Stimulated activated naive B cell treated with anti-CD40 and anti-IgM and Interleukin-4, amounts not matched to agents 10 μg/mL and 1 μg/mL and 100 μg/mL, for 72 hours (primary cell): ENCODE results near the gene ATG13.

Experiments used
- ATAC-seq, 2 donors: fragments of 150-1000 bp; cut with Tn5 transposase; replicated peaks; 2 replicates each; pipeline ENCODE4 v1.10.0; 2021; ENCODE audit warnings: moderate library complexity in 1 of 2
- DNase-seq: peaks from one replicate; pipeline ENCODE4 v3.0.0; 2021
- H3K27ac Mint-ChIP-seq: one replicate; pipeline ENCODE4 v1.8.0; 2022; ENCODE audit warnings: mild to moderate bottlenecking, mixed read lengths
- H3K27me3 Mint-ChIP-seq, 2 donors: one replicate each; pipeline ENCODE4 v1.8.0; 2022; ENCODE audit warnings: mixed read lengths in 2 of 2
- H3K36me3 Mint-ChIP-seq, 2 donors: one replicate each; pipeline ENCODE4 v1.8.0; 2022; ENCODE audit warnings: mixed read lengths in 2 of 2, mild to moderate bottlenecking in 1 of 2
- H3K4me1 Mint-ChIP-seq, 2 donors: one replicate each; pipeline ENCODE4 v1.8.0; 2022; ENCODE audit warnings: mixed read lengths in 2 of 2, mild to moderate bottlenecking in 1 of 2
- H3K4me3 Mint-ChIP-seq, 2 donors: one replicate each; pipeline ENCODE4 v1.8.0; 2022; ENCODE audit warnings: mild to moderate bottlenecking in 2 of 2, mixed read lengths in 2 of 2, moderate library complexity in 1 of 2
- H3K9me3 Mint-ChIP-seq, 2 donors: one replicate each; pipeline ENCODE4 v1.8.0; 2022; ENCODE audit warnings: mixed read lengths in 2 of 2, mild to moderate bottlenecking in 1 of 2

The ATG13 gene

GRCh38 chr11:46597609-46598219, 19.6 kb upstream of the ATG13 start:
- Mint-ChIP-seq H3K27me3 (no peaks in the 10 kb centered on the region), H3K4me3 (no peak overlapping the region), H3K36me3 (peaks cover 0 to 4% of the 10 kb centered on the region in 2 donors), H3K4me1 (peaks cover 19 to 34% of the 10 kb centered on the region in 2 donors), H3K27ac (no peak overlapping the region), H3K9me3 (no peaks in the 10 kb centered on the region)
- ATAC-seq (no peak), DNase-seq (no peak)

DNA sequence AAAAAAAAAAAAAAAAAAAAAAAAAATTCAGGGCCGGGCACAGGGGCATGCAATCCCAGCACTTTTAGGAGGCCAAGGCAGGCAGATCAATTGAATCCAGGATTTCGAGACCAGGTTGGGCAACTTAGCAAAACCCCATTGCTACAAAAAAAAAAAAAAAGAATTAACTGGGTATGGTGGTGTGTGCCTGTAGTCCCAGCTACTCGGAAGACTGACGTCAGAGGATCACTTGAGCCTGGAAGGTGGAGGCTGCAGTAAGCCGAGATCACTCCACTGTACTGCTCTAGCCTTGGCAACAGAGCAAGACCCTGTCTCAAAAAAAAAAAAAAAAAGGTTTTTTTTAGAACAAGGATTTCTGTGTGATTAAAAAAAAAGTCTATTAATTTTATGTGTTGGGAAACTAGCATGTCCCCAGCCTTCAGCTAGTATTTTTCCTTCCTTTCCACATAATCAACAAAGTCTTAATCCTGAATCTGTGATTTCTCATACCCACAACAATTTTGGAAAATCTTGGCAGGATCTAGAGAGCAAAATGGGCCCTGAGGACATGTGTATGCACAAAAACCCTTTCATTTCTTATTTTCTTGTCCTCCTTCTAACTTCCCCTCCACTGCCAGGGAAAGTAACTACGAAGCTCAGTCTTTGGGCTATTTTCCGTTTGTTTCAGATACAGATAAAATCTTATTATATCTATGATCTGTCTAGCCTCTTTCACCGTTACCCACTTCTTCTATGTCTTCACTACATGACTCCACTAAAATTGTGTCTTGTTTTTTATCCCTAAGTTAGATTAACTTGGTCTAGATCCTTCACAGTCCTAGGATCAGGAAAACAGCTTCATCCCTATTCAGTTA, 17.8 kb upstream of the ATG13 start:
- H3K4me3 Mint-ChIP-seq, result no peak overlapping the region
- ATAC-seq (no peak), DNase-seq (no peak)
- no peak overlapping the region for H3K27ac Mint-ChIP-seq
- H3K9me3 Mint-ChIP-seq, result peaks cover 7 to 9% of the 10 kb centered on the region in 2 donors
- H3K27me3 Mint-ChIP-seq, result no peaks in the 10 kb centered on the region
- peaks cover 11 to 18% of the 10 kb centered on the region in 2 donors for H3K36me3 Mint-ChIP-seq
- H3K4me1 Mint-ChIP-seq, result peaks cover 19 to 34% of the 10 kb centered on the region in 2 donors

DNA sequence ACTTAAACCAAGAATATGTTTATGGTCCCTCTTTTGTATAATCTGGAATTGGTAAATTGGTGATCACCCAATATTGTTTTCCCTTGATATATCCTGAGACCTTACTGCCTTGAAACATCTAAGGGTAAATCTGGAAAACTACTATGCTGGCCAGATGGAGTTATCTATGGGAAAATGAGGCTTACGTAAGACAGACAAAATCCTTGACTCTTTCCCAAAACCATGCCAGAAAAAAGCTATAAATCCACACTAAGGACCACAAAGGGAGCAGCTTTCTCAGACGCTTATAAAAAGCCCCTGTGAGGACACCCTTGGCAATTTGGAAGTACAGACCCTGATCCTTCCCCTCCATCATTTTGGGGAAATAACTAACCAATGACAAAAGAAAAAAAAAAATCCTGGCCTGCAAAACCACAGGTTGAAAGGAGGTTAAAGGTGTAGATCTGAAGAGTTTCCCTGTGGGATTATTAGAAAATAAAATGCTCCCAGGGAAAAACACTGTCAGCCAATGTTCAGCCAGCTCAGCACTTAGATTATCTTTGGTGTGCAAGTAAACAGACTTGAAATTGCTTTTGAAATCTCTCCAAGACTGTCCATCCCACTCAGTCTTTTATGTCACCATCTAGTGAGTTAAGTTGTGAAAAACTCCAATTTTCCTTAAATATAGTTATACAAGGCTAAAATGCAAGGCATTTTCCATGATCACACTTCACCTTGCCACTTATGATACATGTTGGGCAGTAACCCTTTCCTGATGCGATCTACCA, 17.0 kb upstream of the ATG13 start:
- Mint-ChIP-seq H3K36me3 (peaks cover 11 to 18% of the 10 kb centered on the region in 2 donors), H3K27me3 (no peaks in the 10 kb centered on the region), H3K4me3 (no peak overlapping the region), H3K27ac (no peak overlapping the region), H3K9me3 (peaks cover 7 to 9% of the 10 kb centered on the region in 2 donors), H3K4me1 (peaks cover 19 to 33% of the 10 kb centered on the region in 2 donors)
- ATAC-seq (no peak), DNase-seq (no peak)

DNA sequence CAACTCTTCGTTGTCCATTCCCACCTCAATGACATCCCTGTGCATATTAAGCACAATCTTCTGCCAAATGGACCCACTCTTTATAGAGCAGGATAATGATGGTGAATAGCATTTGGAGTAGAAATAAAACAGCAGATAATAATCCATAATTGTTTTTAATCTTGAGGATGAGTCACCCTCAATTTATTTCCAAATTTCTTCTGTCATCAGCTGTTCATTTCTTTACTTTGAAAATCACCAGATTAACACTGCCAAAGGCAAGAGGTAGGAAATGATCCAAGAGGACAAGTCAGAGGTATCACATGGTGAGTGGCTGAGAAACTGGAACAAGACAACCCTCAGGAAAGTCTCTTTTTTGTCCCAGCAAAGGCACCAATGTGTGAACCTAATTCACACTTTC, 16.2 kb upstream of the ATG13 start:
- DNase-seq (no peak), ATAC-seq (no peak)
- Mint-ChIP-seq H3K27me3 (no peaks in the 10 kb centered on the region), H3K4me3 (no peak overlapping the region), H3K36me3 (peaks cover 11 to 18% of the 10 kb centered on the region in 2 donors), H3K9me3 (peaks cover 7 to 9% of the 10 kb centered on the region in 2 donors), H3K27ac (no peak overlapping the region), H3K4me1 (peaks cover 19 to 33% of the 10 kb centered on the region in 2 donors)

GRCh38 chr11:46603704-46604308, 13.5 kb upstream of the ATG13 start:
- Mint-ChIP-seq H3K27me3 (no peaks in the 10 kb centered on the region), H3K4me3 (peak overlapping the region; percentile 49 to 73), H3K27ac (peak overlapping the region; percentile 75), H3K9me3 (peaks cover 7 to 9% of the 10 kb centered on the region in 2 donors), H3K36me3 (peaks cover 14 to 18% of the 10 kb centered on the region in 2 donors), H3K4me1 (peaks cover 19 to 33% of the 10 kb centered on the region in 2 donors)
- DNase-seq (peak; percentile 13), ATAC-seq (peak; percentile 90)

DNA sequence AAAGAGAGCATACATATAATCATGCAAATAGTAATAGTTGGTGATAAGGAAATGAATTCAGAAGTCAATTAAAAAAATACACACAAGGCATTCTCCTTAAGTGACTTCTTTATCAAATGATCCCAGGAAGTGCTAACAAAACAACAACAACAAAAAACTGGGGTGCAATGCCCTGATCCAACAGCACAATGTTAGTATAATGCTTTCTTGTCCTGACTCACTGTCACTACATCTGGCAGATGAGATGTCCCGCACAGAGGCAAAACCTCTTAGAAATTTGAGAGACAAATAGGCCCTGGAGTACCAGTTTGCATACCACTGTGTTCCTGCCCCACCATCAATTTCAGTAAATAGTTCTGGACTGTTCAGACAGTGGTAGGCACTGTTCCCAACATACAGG, 12.6 kb upstream of the ATG13 start:
- H3K4me3 Mint-ChIP-seq, result no peak overlapping the region
- H3K9me3 Mint-ChIP-seq, result peaks cover 7 to 9% of the 10 kb centered on the region in 2 donors
- DNase-seq (no peak), ATAC-seq (no peak)
- H3K27me3 Mint-ChIP-seq, result no peaks in the 10 kb centered on the region
- no peak overlapping the region for H3K27ac Mint-ChIP-seq
- peaks cover 14 to 15% of the 10 kb centered on the region in 2 donors for H3K36me3 Mint-ChIP-seq
- peaks cover 19 to 33% of the 10 kb centered on the region in 2 donors for H3K4me1 Mint-ChIP-seq

GRCh38 chr11:46607516-46607915, 9.8 kb upstream of the ATG13 start:
- DNase-seq (no peak), ATAC-seq (no peak)
- Mint-ChIP-seq H3K4me3 (no peak overlapping the region), H3K9me3 (peaks cover 7 to 9% of the 10 kb centered on the region in 2 donors), H3K27ac (no peak overlapping the region), H3K36me3 (peaks cover 14% of the 10 kb centered on the region in 2 donors), H3K4me1 (peaks cover 9 to 19% of the 10 kb centered on the region in 2 donors), H3K27me3 (no peaks in the 10 kb centered on the region)

DNA sequence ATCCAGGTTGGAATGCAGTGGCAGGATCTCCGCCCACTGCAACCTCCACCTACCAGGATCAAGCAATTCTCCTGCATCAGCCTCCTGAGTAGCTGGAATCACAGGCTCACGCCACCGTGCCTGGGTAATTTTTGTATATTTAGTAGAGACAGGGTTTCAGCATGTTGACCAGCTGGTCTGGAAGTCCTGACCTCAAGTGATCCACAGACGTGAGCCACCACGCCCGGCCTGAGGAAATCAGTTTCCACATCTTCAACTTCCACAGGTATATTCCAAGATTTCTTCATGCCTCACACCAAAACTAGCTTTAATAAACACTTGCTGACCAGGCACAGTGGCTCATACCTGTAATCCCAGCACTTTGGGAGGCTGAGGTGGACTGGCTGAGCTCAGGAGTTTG, 8.0 kb upstream of the ATG13 start:
- Mint-ChIP-seq H3K9me3 (no peaks in the 10 kb centered on the region), H3K27ac (no peak overlapping the region), H3K4me1 (peaks cover 0 to 5% of the 10 kb centered on the region in 2 donors), H3K36me3 (peaks cover 0 to 3% of the 10 kb centered on the region in 2 donors), H3K27me3 (no peaks in the 10 kb centered on the region), H3K4me3 (no peak overlapping the region)
- DNase-seq (no peak), ATAC-seq (no peak)

- no peaks in the 10 kb centered on the region for H3K9me3 Mint-ChIP-seq
- no peak overlapping the region for H3K4me3 Mint-ChIP-seq
- ATAC-seq (no peak), DNase-seq (no peak)
- peaks cover 2 to 20% of the 10 kb centered on the region in 2 donors for H3K4me1 Mint-ChIP-seq
- no peaks in the 10 kb centered on the region for H3K27me3 Mint-ChIP-seq
- H3K27ac Mint-ChIP-seq, result no peak overlapping the region
- peaks cover 0 to 7% of the 10 kb centered on the region in 2 donors for H3K36me3 Mint-ChIP-seq
Observed at GRCh38 chr11:46611526-46612304, 5.6 kb upstream of the ATG13 start.

- Mint-ChIP-seq H3K4me3 (no peak overlapping the region), H3K9me3 (no peaks in the 10 kb centered on the region), H3K36me3 (peaks cover 0 to 7% of the 10 kb centered on the region in 2 donors), H3K4me1 (peaks cover 2 to 22% of the 10 kb centered on the region in 2 donors), H3K27ac (no peak overlapping the region), H3K27me3 (no peaks in the 10 kb centered on the region)
- ATAC-seq, result no peak
- DNase-seq, result no peak
Observed at GRCh38 chr11:46612326-46612725, 5.0 kb upstream of the ATG13 start.

- H3K4me3 Mint-ChIP-seq, result no peak overlapping the region
- no peaks in the 10 kb centered on the region for H3K9me3 Mint-ChIP-seq
- peaks cover 11 to 41% of the 10 kb centered on the region in 2 donors for H3K4me1 Mint-ChIP-seq
- peaks cover 0 to 4% of the 10 kb centered on the region in 2 donors for H3K36me3 Mint-ChIP-seq
- ATAC-seq, result no peak
- no peak overlapping the region for H3K27ac Mint-ChIP-seq
- DNase-seq, result no peak
- H3K27me3 Mint-ChIP-seq, result no peaks in the 10 kb centered on the region
Observed at GRCh38 chr11:46615756-46616155, 1.6 kb upstream of the ATG13 start.

DNA sequence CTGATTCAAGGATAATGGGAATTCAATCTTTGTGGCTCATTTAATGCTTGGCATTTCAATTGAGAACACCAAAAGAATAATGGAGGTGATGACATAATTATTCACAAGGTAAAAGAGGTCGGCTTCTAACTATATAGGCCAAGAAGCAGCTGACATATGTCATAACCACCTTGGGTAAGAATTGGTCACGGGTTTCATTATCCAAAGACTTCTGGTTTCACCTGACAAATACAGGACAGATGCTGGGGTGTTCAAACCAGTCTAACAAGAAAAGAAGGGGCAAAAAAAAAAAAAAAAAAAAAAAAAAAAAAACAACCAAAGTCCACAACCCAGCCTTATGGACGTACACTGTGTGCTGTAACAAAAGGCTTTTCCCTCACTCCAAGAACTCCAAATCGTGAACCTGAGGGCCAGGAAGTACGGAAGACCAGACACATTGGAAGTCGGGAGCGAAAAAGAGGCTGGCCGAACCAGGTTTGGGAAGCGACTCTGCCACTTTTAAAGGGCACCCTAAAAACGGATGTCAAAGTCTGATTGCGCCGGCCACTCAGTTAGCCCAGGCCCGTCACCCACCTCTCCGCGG, 711 bp upstream of the ATG13 start:
- DNase-seq (no peak), ATAC-seq (peak in 1 of 2 donors; percentile 12)
- no peaks in the 10 kb centered on the region for H3K9me3 Mint-ChIP-seq
- H3K4me1 Mint-ChIP-seq, result peaks cover 11 to 44% of the 10 kb centered on the region in 2 donors
- no peaks in the 10 kb centered on the region for H3K27me3 Mint-ChIP-seq
- H3K27ac Mint-ChIP-seq, result peak overlapping the region; percentile 100
- peaks cover 0 to 9% of the 10 kb centered on the region in 2 donors for H3K36me3 Mint-ChIP-seq
- H3K4me3 Mint-ChIP-seq, result peak overlapping the region; percentile 95 to 99

- Mint-ChIP-seq H3K4me3 (peak overlapping the region; percentile 95 to 99), H3K9me3 (no peaks in the 10 kb centered on the region), H3K36me3 (peaks cover 0 to 11% of the 10 kb centered on the region in 2 donors), H3K4me1 (peaks cover 11 to 46% of the 10 kb centered on the region in 2 donors), H3K27me3 (no peaks in the 10 kb centered on the region), H3K27ac (peak overlapping the region; percentile 100)
- ATAC-seq, result no peak
- DNase-seq, result no peak
Observed at GRCh38 chr11:46617972-46618314, 590 bp downstream of the ATG13 start.
